ENCODE data around the gene F2RL2.

F2RL2 gene

DNA sequence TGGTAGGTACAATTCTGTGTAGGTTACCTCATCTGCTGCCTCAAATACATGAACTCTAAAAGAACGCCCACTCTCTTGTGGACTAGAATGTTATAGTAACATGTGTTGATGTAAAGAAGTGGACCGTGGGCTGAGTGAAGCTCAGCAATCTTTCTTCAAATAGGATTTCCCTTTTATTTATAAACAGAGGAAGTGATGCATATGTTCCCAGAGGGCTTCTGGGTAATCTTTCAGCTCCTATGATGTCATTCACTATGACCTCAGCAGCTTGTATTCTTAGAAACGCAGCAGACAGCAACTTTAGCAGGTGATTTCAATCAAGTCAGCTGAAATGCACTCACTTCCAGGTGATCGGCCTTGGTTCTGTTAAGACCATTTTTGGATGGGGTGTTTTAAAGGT, 14.4 kb downstream of the F2RL2 start:
- Histone ChIP-seq H3K79me2 (ENCODE audit: control insufficient read depth, low read length) (no peaks in the 10 kb centered on the region), H3K4me3 (ENCODE audit: low read length) (no peak overlapping the region), H3K36me3 (ENCODE audit: control insufficient read depth, low read length) (peaks cover 11% of the 10 kb centered on the region; the same call in 1 of the 2 replicates), H3K4me1 (ENCODE audit: control insufficient read depth, low read length) (peaks cover 10% of the 10 kb centered on the region), H3F3A (ENCODE audit: control insufficient read depth, insufficient read depth) (no peaks in the 10 kb centered on the region), H3K9me2 (replicated peaks; ENCODE audit: control insufficient read depth, low read length) (no peaks in the 10 kb centered on the region), H3K27me3 (ENCODE audit: control insufficient read depth, low read length) (no peaks in the 10 kb centered on the region), H3K27ac (ENCODE audit: low read depth, low read length) (no peak overlapping the region), H3K4me2 (ENCODE audit: low read length) (no peak overlapping the region), H3K9me3 (ENCODE audit: control insufficient read depth, insufficient read depth, low read length) (no peaks in the 10 kb centered on the region), H4K20me1 (ENCODE audit: control insufficient read depth, insufficient read depth, low read depth, low read length) (no peaks in the 10 kb centered on the region)
- TF ChIP-seq EZH2phosphoT487 (IDR thresholded peaks at IDR 0.05; ENCODE audit: borderline replicate concordance, low read length) = no peak
- TF ChIP-seq, protein P1, sequence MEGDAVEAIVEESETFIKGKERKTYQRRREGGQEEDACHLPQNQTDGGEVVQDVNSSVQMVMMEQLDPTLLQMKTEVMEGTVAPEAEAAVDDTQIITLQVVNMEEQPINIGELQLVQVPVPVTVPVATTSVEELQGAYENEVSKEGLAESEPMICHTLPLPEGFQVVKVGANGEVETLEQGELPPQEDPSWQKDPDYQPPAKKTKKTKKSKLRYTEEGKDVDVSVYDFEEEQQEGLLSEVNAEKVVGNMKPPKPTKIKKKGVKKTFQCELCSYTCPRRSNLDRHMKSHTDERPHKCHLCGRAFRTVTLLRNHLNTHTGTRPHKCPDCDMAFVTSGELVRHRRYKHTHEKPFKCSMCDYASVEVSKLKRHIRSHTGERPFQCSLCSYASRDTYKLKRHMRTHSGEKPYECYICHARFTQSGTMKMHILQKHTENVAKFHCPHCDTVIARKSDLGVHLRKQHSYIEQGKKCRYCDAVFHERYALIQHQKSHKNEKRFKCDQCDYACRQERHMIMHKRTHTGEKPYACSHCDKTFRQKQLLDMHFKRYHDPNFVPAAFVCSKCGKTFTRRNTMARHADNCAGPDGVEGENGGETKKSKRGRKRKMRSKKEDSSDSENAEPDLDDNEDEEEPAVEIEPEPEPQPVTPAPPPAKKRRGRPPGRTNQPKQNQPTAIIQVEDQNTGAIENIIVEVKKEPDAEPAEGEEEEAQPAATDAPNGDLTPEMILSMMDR (IDR thresholded peaks at IDR 0.05; ENCODE audit: low read depth, low read length, poor library complexity, severe bottlenecking) = no peak

GRCh38 chr5:76607353-76607871, 15.8 kb downstream of the F2RL2 start:
- Histone ChIP-seq H3K9me2 (replicated peaks; ENCODE audit: control insufficient read depth, low read length) (no peaks in the 10 kb centered on the region), H3K4me1 (ENCODE audit: control insufficient read depth, low read length) (peaks cover 10% of the 10 kb centered on the region), H3K4me3 (ENCODE audit: low read length) (no peak overlapping the region), H3K9me3 (ENCODE audit: control insufficient read depth, insufficient read depth, low read length) (no peaks in the 10 kb centered on the region), H4K20me1 (ENCODE audit: control insufficient read depth, insufficient read depth, low read depth, low read length) (no peaks in the 10 kb centered on the region), H3F3A (ENCODE audit: control insufficient read depth, insufficient read depth) (no peaks in the 10 kb centered on the region), H3K27me3 (ENCODE audit: control insufficient read depth, low read length) (no peaks in the 10 kb centered on the region), H3K27ac (ENCODE audit: low read depth, low read length) (no peak overlapping the region), H3K4me2 (ENCODE audit: low read length) (no peak overlapping the region), H3K79me2 (ENCODE audit: control insufficient read depth, low read length) (no peaks in the 10 kb centered on the region), H3K36me3 (ENCODE audit: control insufficient read depth, low read length) (peaks cover 19% of the 10 kb centered on the region)
- TF ChIP-seq EZH2phosphoT487 (IDR thresholded peaks at IDR 0.05; ENCODE audit: borderline replicate concordance, low read length) = no peak
- TF ChIP-seq, protein P1 (IDR thresholded peaks at IDR 0.05; ENCODE audit: low read depth, low read length, poor library complexity, severe bottlenecking) = no peak

GRCh38 chr5:76606701-76607100, 16.5 kb downstream of the F2RL2 start:
- H3K27me3 ChIP-seq (ENCODE audit: control insufficient read depth, low read length) = no peaks in the 10 kb centered on the region
- H3K4me3 ChIP-seq (ENCODE audit: low read length) = no peak overlapping the region
- H3K9me3 ChIP-seq (ENCODE audit: control insufficient read depth, insufficient read depth, low read length) = no peaks in the 10 kb centered on the region
- H4K20me1 ChIP-seq (ENCODE audit: control insufficient read depth, insufficient read depth, low read depth, low read length) = no peaks in the 10 kb centered on the region
- H3K36me3 ChIP-seq (ENCODE audit: control insufficient read depth, low read length) = peaks cover 23% of the 10 kb centered on the region
- no peaks in the 10 kb centered on the region for H3F3A ChIP-seq (ENCODE audit: control insufficient read depth, insufficient read depth)
- H3K4me2 ChIP-seq (ENCODE audit: low read length) = no peak overlapping the region
- H3K27ac ChIP-seq (ENCODE audit: low read depth, low read length) = no peak overlapping the region
- H3K9me2 ChIP-seq (replicated peaks; ENCODE audit: control insufficient read depth, low read length) = no peaks in the 10 kb centered on the region
- H3K4me1 ChIP-seq (ENCODE audit: control insufficient read depth, low read length) = peaks cover 10% of the 10 kb centered on the region
- H3K79me2 ChIP-seq (ENCODE audit: control insufficient read depth, low read length) = no peaks in the 10 kb centered on the region
- TF ChIP-seq EZH2phosphoT487 (IDR thresholded peaks at IDR 0.05; ENCODE audit: borderline replicate concordance, low read length) = no peak
- TF ChIP-seq, protein P1 (IDR thresholded peaks at IDR 0.05; ENCODE audit: low read depth, low read length, poor library complexity, severe bottlenecking) = no peak
